ENCODE measurements around the gene B4GALNT4. TPM values are rescaled to one million over a fixed set of nuclear protein-coding genes. Genes with fewer than 3 reads are reported as not detected.

The B4GALNT4 gene
- total and polyA plus RNA-seq, 2 of the 8 experiments (the other 6 are each of a cell fraction or from before 2014, with no cell fraction given): 40.9 to 76.3 TPM

GRCh38 chr11:334264-334994 is 34.9 kb upstream of the B4GALNT4 start (continued):
- no peak for TF ChIP-seq ATF2 (IDR thresholded peaks at IDR 0.05; ENCODE audit: low read length)
- TF ChIP-seq YY1 (IDR thresholded peaks at IDR 0.05; ENCODE audit: low read depth, low read length): no peak
- no peak for TF ChIP-seq CBX5 (IDR thresholded peaks at IDR 0.05; ENCODE audit: low read depth, low read length)
- TF ChIP-seq KDM5A (IDR thresholded peaks at IDR 0.05; ENCODE audit: low read length): no peak
- TF ChIP-seq MAFK (IDR thresholded peaks at IDR 0.05; ENCODE audit: low read depth, low read length): no peak
- TF ChIP-seq SIN3A (conservative IDR thresholded peaks at IDR 0.05 in 1 of 2, IDR thresholded peaks at IDR 0.05 in 1 of 2; ENCODE audit: low read depth in 1 of 2, low read length in 2 of 2): no peak
- no peak for TF ChIP-seq SIX5 (IDR thresholded peaks at IDR 0.05; ENCODE audit: low read depth, low read length)
- no peak for TF ChIP-seq ZNF274 (IDR thresholded peaks at IDR 0.05; ENCODE audit: borderline replicate concordance, extremely low read depth, low read length)
- TF ChIP-seq SIRT6 (IDR thresholded peaks at IDR 0.05; ENCODE audit: low read length): no peak

All from H1 (cell line).